Middle frontal gyrus (tissue), 1 donor: Measurements from ENCODE around the gene HS6ST3.

Source experiments
- DNase-seq: peaks from one replicate; pipeline ENCODE4 v3.0.0-alpha.2; 2015; ENCODE audit warnings: low spot score; ENCODE audit errors: extremely low spot score

Gene HS6ST3

GRCh38 chr13:96650301-96650886, 560.5 kb downstream of the HS6ST3 start:
- no peak for DNase-seq

GRCh38 chr13:96651598-96651997, 561.7 kb downstream of the HS6ST3 start:
- no peak for DNase-seq

GRCh38 chr13:96652506-96652905, 562.6 kb downstream of the HS6ST3 start:
- DNase-seq: no peak

- DNase-seq: no peak
These were observed 571.7 kb downstream of the HS6ST3 start for GRCh38 chr13:96661612-96662011.

- DNase-seq: no peak
These were observed 572.1 kb downstream of the HS6ST3 start for GRCh38 chr13:96662036-96662435.

DNA sequence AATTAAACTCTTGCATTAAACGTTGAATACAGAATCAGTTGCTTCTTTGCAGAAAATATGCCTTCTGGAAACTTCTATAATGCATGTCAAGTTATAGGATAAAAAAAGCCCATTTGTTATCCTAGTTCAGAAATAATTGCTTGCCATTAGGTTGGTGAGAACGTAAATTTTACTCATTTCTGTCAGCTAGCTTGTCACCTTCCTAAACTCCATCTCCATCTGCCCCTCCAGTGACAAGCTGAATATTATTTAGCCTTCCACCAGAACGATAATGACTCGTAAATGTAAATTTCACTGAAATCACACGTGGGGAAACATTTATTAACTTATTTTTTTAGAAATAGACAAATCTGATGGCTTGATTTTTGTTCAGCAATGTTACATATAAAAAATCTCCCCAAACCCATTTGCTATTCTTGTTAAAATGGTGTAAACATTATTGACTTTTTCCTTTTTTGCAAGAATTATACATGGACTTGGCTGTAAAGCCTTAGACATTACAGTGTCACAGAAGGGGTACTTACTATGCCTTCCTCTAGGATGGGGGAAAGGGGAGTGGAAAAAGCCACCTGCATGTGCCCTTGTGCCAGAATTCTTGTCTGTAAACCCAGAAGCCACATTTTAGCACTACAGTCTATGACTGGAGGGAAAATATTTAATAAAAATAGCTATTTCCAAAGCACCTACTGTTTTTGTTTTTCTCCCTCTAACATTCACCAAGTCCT, 577.5 kb downstream of the HS6ST3 start:
- DNase-seq: no peak

GRCh38 chr13:96671073-96671472, 581.2 kb downstream of the HS6ST3 start:
- DNase-seq: no peak

- no peak for DNase-seq
These were observed 582.1 kb downstream of the HS6ST3 start for GRCh38 chr13:96672016-96672415.

DNA sequence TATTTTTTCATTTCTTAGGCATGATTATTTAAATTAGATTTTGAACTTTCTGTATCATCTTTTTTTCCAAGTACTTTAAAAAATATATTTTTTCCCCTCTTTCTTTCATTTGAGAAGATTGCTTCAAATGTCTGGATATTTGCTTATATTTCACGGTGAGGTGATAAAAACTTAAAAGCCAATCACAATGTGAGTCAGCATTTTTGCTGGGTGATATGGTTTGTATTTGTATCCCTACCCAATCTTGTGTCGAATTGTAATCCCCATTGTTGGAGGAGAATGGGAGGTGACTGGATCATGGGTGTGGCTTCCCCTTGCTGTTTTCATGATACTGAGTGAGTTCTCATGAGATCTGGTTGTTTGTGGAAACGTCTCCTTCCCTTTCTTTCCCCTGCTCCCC, 583.9 kb downstream of the HS6ST3 start:
- no peak for DNase-seq

DNA sequence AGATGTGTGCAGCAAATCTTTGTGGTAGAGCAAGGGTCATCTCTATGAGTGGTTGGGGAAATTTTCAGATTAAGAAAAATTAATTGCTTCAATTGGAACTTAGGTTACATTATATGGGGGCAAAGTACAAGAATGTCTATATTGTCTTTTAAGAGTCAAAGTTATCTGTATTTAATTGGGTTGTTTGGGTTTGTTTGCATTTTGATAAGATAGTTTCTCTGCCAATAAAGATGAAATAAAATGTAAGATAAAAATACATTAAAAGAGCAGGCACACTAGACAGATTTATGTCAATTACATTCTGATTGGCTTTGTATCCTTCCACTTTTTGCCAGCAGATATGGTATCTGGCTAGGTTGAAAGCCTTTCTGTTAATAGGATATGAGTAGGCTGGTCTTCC, 587.1 kb downstream of the HS6ST3 start:
- DNase-seq: no peak

DNA sequence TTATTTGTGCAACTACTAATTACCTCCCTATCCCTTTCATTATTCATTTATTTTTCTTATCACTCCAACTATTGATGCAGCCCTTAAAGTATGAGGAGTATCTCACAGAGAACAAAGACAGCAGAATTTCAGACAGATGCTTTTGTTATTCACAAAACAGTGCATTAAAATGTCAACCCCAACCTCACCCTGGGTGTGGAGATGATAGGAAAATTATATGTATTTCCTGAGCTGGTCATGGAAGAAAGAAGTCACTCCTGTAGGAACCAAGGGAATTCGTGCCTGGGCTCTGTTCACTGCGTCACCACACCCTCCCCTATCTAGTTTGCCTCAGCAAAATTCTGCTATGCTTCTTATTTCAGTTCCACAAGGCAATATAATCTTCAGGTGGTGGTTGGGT, 588.9 kb downstream of the HS6ST3 start:
- DNase-seq: no peak

DNA sequence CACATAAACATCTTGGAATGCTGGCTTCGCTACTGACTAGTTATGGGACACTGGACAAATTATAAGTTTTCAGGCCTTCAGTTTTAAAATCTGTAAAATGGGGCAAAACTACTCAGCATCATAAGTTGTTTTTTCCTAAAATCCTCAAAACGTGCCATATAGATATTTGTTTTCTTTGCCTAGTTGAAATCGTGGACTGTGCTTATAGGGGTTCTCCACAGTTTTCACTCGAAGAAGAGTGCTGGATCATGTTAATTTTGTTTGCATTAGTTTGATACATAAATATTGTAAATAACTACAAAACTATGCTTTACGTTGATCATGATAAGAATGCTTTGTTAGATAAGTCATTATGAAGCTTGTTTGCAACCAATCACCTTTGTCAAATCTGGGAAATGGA, 591.0 kb downstream of the HS6ST3 start:
- DNase-seq: no peak

DNA sequence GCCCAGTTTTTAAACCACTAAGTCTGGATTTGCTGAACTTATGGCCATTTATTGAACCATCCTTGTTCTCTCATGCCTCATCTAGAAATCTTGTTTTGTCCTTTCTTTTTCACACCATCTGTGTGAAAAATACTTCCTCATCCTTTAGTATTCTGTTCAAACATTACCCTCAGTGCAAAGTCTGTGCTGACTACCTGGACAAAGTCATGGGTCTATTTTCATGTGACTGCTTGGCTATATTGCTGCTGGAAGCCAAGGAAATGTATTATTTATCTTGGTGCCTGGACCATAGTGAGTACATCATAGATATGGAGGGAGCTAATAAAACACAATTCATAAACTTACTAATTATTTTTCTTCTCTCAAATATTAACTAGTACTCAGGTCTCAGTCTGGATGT, 591.9 kb downstream of the HS6ST3 start:
- DNase-seq: no peak

- no peak for DNase-seq
These were observed 594.6 kb downstream of the HS6ST3 start for GRCh38 chr13:96684469-96684868.

DNA sequence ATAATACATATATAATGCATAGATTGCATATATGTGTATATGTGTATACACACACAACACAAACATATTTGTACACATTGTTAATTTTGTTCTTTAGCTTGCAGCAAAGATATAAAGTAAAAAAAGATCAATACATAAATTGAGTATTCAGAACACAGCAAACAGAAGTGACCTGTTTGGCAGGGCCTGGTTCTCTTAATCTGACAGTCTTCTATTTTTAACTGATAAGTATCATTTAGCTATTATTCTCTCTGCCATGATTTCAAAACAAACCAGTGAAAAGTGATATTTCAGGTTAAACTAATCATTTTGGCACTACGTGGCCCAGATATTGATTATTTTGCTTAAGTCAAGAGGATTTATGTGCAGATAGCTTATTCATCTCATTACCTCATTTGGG, 595.0 kb downstream of the HS6ST3 start:
- no peak for DNase-seq

DNA sequence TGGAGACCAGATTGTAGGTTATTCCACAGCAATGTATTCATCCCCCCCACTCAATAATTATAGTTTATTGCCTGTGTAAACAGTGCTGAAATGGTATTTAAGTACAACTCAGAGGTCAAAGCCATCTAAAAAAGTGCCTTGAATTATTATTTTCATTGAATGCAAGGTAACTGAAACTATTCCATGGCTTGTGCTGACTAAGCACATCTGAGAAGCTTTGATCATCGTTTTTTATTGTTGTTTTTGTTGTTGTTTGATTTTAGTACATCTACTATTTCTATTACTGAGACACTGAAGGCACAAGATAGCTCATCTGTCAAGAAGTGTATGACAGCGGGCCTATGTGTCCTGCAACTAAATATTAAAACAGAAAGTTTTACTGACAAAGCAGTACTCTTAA, 596.4 kb downstream of the HS6ST3 start:
- no peak for DNase-seq

GRCh38 chr13:96687191-96687590, 597.3 kb downstream of the HS6ST3 start:
- DNase-seq: no peak

GRCh38 chr13:96690998-96691397, 601.1 kb downstream of the HS6ST3 start:
- DNase-seq: no peak

GRCh38 chr13:96696389-96696900, 606.5 kb downstream of the HS6ST3 start:
- DNase-seq: no peak

- DNase-seq: no peak
These were observed 610.8 kb downstream of the HS6ST3 start for GRCh38 chr13:96700657-96701056.

DNA sequence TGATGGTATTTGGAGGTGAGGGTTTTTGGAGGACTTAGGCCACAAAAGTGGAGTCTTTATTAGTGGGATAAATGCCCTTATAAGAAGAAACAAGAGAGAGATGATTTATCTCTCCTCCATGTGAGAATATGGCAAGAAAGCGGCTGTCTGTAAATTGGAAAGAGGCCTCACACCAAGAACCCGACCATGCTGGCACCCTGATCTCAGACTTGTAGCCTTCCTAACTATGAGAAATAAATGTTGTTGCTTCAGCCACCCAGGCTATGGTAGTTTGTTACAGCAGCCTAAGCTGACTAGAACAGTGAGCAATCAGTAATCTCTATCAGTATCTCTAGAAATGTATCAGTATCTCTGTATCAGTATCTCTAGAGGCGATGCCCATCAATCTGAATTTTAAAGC, 617.2 kb downstream of the HS6ST3 start:
- DNase-seq: no peak

- DNase-seq: no peak
These were observed 620.4 kb downstream of the HS6ST3 start for GRCh38 chr13:96710166-96710862.

DNA sequence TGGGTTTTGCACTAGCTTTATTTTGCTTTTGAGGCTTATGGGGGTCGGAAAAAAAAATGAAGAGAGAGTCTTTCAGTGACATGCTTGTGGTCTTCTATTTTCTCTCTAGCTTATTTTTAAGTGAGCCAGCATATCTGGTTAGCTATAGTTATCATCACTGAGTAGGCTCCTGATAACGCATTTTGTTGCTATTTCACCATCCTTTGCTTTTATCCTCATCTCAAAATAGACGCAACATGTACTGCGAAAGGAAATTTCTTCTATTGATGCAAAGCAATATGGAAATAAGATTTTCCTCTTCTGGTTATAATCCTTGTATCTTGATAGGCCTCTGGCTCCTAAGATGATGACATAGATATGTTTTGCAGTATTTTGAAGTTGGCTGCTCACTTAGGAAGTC, 630.5 kb downstream of the HS6ST3 start:
- no peak for DNase-seq
